ENCODE results near the gene AVPR2. TPM values are rescaled to one million over a fixed set of nuclear protein-coding genes. Genes with fewer than 3 reads are reported as not detected.
A peak's percentile ranks its signal among the peaks of the same experiment; 100 is the strongest.

AVPR2 gene
- total RNA-seq, 1 donor from 2014 or later: not detected

- Mint-ChIP-seq H3K36me3 (peaks cover 2% of the 10 kb centered on the region), H3K27ac (peak overlapping the region; percentile 90), H3K27me3 (ENCODE audit: insufficient read depth, low read depth) (peaks cover 9% of the 10 kb centered on the region), H3K4me1 (peaks cover 22% of the 10 kb centered on the region), H3K4me3 (peak overlapping the region; percentile 87), H3K9me3 (peaks cover 6% of the 10 kb centered on the region)
- Histone ChIP-seq H2AFZ (replicated peaks) (no peak overlapping the region), H3K4me3 (peak overlapping the region; percentile 63), H3K9ac (peak overlapping the region; percentile 58), H4K20me1 (ENCODE audit: low read depth) (no peaks in the 10 kb centered on the region), H3K27me3 (peaks cover 10% of the 10 kb centered on the region), H3F3A (ENCODE audit: low read depth) (peaks cover 28% of the 10 kb centered on the region), H3K36me3 (no peaks in the 10 kb centered on the region), H3K27ac (peak overlapping the region; percentile 92), H3K4me2 (peak overlapping the region; percentile 85), H3K79me2 (ENCODE audit: low read depth) (no peaks in the 10 kb centered on the region), H3K4me1 (peaks cover 8% of the 10 kb centered on the region), H3K9me3 (ENCODE audit: low read depth) (no peaks in the 10 kb centered on the region)
- TF ChIP-seq EZH2phosphoT487 (IDR thresholded peaks at IDR 0.05) (no peak), EZH2 (IDR thresholded peaks at IDR 0.05) (no peak), CTCF (IDR thresholded peaks at IDR 0.05) (no peak)
- DNase-seq (ENCODE audit: low spot score): no peak
These were observed 23.1 kb downstream of the AVPR2 start for GRCh38 chrX:153927672-153927921.

GRCh38 chrX:153927922-153928760 lies 23.7 kb downstream of the AVPR2 start:
- Histone ChIP-seq H3K27me3 (peaks cover 10% of the 10 kb centered on the region), H3K4me3 (peak overlapping the region; percentile 63), H3K36me3 (no peaks in the 10 kb centered on the region), H3K79me2 (ENCODE audit: low read depth) (peaks cover 4% of the 10 kb centered on the region), H2AFZ (replicated peaks) (no peak overlapping the region), H3K9ac (peak overlapping the region; percentile 58), H3K9me3 (ENCODE audit: low read depth) (no peaks in the 10 kb centered on the region), H3K4me2 (peak overlapping the region; percentile 85), H3K4me1 (peaks cover 8% of the 10 kb centered on the region), H3K27ac (peak overlapping the region; percentile 92), H4K20me1 (ENCODE audit: low read depth) (no peaks in the 10 kb centered on the region), H3F3A (ENCODE audit: low read depth) (peaks cover 28% of the 10 kb centered on the region)
- TF ChIP-seq CTCF (IDR thresholded peaks at IDR 0.05) (no peak), EZH2 (IDR thresholded peaks at IDR 0.05) (no peak), EZH2phosphoT487 (IDR thresholded peaks at IDR 0.05) (no peak)
- peaks cover 4% of the 10 kb centered on the region for H3K9me3 Mint-ChIP-seq
- H3K4me1 Mint-ChIP-seq: peaks cover 20% of the 10 kb centered on the region
- peak; percentile 97 for DNase-seq (ENCODE audit: low spot score)
- H3K27ac Mint-ChIP-seq: peak overlapping the region; percentile 90
- H3K27me3 Mint-ChIP-seq (ENCODE audit: insufficient read depth, low read depth): peaks cover 9% of the 10 kb centered on the region
- H3K36me3 Mint-ChIP-seq: peaks cover 4% of the 10 kb centered on the region
- peak overlapping the region; percentile 87 for H3K4me3 Mint-ChIP-seq

- Histone ChIP-seq H3K36me3 (no peaks in the 10 kb centered on the region), H3K9me3 (ENCODE audit: low read depth) (no peaks in the 10 kb centered on the region), H4K20me1 (ENCODE audit: low read depth) (no peaks in the 10 kb centered on the region), H2AFZ (replicated peaks) (no peak overlapping the region), H3F3A (ENCODE audit: low read depth) (peaks cover 28% of the 10 kb centered on the region), H3K4me3 (peak overlapping the region; percentile 14), H3K79me2 (ENCODE audit: low read depth) (peaks cover 11% of the 10 kb centered on the region), H3K4me1 (peaks cover 8% of the 10 kb centered on the region), H3K4me2 (peak overlapping the region; percentile 42), H3K27ac (no peak overlapping the region), H3K9ac (no peak overlapping the region), H3K27me3 (peaks cover 10% of the 10 kb centered on the region)
- no peak for TF ChIP-seq CTCF (IDR thresholded peaks at IDR 0.05)
- no peak for TF ChIP-seq EZH2phosphoT487 (IDR thresholded peaks at IDR 0.05)
- no peak for TF ChIP-seq EZH2 (IDR thresholded peaks at IDR 0.05)
- Mint-ChIP-seq H3K4me3 (peak overlapping the region; percentile 8), H3K27me3 (ENCODE audit: insufficient read depth, low read depth) (peaks cover 9% of the 10 kb centered on the region), H3K9me3 (peaks cover 5% of the 10 kb centered on the region), H3K36me3 (peaks cover 4% of the 10 kb centered on the region), H3K27ac (no peak overlapping the region), H3K4me1 (peaks cover 24% of the 10 kb centered on the region)
- DNase-seq (ENCODE audit: low spot score): no peak
These were observed 24.4 kb downstream of the AVPR2 start for GRCh38 chrX:153928846-153929245.

Measured in neural progenitor cell (in vitro differentiated cells).